SK-MEL-5 (cell line): ENCODE results near the gene DLGAP4. TPM values are rescaled to one million over a fixed set of nuclear protein-coding genes. Genes with fewer than 3 reads are reported as not detected.
"Not testable (repeated sequence)": the region's sequence is repeated elsewhere in the genome, so short reads cannot be mapped to it uniquely, and the experiment has no call there.

Experiments
- DNase-seq: peaks from one replicate; pipeline ENCODE4 v3.0.0-alpha.2; 2016; ENCODE audit warnings: low read depth, low spot score
- in situ Hi-C: cut with HindIII; loops from 2 replicates; pipeline ENCODE4 v1.10.0; 2016; ENCODE audit warnings: low sequenced_read_pairs, high pct_unique_total_duplicates, low pct_unique_long_range_greater_than_20kb
- total RNA-seq: library from RNA; depleted of rRNA; stranded (reverse); fragments of >200 nt; shearing (Covaris generic); gene quantifications from 2 replicates; pipeline ENCODE4 v1.2.3, GENCODE V29; 2014

The DLGAP4 gene
- total RNA-seq, 1 experiment from 2014 or later: 14.2 TPM

DNA sequence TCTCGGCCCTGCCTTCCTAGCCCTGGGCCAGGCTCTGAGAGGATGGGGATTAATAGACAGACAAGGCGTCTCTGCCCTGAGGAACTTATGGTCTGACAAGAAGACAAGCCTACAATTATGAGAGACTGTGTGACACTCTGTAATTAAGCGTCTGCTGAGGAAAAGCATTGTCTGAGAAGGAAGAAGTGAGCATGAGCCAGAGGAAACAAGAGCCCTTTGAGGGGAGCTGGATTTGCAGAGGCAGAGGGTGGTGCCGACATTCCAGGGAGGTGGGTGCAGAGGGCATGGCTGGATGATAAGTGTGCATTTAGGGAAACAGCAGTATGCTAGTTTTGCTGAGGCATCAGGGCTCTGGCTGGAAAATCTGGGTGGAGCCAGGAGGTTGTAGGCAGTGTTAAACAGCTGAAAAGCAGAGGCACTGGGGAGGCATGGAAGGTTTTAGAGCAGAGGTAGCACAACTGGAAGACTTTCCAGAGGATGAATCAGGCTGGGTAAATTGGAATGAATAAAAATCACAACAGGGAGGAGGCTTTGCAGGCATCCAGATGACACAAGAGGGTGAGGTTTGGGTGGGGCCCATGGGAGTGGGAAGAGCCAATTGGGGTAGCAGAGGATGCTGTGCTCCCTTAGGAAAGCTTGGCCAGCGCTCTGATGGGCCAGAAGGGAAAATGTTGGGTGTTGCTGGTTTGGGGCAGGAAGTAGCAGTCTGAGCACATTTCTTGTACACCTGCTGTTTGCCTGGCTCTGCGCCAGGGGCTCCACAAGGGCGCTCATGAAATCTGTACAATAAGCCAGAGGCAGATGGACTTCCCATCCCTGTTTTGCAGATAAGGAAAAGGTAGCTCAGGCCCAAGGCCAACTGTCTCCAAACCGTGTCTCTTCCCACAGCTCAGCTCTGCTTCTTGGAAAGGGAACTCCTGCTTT lies 161.2 kb downstream of the DLGAP4 start:
- in situ Hi-C loops: no loop called here
- DNase-seq: peak; percentile 98

DNA sequence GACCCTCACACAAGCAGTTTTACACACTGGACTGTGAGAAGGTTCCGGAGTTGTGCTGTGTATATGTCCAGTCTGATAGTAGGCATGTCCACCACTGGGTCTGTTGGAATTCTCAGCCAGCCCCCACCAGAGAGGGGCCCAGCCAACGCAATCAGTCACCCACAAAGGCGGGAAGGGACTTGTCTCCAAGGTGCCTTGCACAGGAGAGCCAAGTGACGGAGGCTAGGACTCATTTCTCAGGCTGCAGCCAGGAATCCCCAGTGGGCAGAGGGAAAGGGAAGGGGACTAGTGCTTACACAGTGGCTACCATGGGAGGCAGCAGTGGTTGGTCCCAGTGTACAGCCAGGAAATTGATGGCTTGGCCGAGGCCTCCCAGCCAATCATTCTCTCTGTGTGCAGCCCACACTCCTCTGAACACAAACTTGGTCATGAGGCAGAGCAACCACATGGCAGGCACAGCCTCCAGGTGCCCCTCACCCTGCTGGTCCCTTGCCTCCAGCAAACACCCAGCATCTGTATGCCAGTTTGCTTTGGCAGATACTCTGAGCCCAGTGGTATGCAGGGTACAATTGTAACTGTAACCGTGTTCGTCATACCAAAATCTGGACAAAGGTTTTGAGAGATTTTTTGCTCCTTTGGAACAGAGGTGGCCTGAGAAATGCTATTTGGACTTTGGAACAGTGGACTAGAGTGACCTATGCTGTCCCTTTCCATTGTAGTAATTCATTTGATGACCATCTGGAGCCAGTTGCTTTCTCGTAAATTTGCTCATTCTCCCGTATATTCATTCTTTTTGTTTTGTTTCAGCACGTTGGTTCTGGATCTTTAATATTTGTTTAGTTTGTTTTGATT lies 162.2 kb downstream of the DLGAP4 start:
- DNase-seq: peak; percentile 40
- in situ Hi-C loops: no loop called here

DNA sequence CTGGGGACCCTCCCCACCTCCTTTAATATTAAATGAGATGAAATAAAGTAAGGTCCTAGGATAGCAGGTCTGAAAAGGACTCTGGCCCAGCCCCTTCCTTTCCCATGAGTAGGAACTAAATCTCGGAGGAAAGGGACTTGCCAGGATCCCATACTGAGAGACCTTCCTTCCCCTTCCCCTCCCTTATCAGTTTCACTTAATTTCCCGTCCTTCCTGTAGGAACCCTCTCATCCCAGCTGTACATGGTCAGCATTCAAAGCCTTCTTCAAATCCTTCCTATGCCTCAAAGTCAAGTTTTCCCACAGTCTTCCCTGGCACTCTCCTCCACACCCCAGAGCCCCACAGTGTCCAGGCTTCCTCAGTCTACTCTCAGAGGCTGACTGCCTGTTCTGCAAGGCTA lies 163.8 kb downstream of the DLGAP4 start:
- in situ Hi-C loops: no loop called here
- no peak for DNase-seq

DNA sequence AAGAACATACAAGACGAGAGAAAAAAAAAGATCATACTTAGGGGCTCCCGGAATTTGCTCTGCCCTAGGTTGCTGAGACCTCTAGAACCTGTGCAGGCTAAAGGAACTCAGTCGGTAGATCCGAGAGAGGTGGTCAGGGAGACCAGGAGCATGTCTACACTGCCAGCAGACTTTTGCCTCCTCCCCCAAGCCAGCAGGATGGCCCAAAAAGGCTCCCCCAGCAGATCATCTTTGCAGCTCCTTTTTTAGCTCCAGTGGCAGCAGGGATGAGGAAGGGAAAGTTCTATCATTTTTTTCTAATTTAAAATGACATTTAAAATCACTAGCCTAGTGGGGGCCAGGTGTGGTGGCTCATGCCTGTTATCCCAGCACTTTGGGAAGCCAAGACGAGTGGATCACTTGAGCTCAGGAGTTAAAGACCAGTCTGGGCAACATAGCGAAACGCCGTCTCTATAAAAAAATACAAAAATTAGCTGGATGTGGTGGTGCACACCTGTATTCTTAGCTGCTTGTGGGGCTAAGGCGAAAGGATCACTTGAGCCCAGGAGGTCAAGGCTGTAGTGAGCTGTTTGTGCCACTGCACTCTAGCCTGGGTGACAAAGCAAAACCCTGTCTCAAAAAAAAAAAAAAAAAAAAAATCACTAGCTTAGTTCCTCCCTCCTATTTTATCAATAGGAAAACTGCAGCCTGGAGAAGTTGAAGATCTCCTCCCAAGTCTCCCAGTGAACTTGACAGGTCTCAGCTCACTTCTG lies 165.9 kb downstream of the DLGAP4 start:
- in situ Hi-C loops: no loop called here
- no peak for DNase-seq

DNA sequence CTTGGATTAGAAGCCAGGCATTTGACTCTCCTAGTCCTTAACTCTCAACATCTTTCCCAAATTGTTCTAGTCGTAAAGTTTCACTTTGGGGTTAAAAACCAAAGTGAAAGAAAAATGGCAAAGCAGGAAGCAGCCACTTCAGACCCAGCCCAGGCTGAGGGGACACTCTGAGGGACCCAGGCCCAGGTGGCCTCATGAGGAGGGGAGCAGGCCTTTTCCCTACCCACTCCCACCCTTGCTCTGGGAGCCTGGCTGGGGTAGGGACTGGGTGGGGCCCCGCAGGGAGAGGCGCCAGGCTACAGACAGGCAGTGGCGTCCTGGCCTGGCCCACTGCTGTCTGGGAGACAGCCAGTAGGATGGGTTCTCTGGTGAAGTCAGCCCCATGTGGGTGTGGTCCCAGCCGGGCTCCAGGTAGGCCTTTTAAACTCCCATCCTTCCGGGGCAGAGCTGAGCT lies 166.5 kb downstream of the DLGAP4 start:
- in situ Hi-C loops: no loop called here
- DNase-seq: peak; percentile 27

DNA sequence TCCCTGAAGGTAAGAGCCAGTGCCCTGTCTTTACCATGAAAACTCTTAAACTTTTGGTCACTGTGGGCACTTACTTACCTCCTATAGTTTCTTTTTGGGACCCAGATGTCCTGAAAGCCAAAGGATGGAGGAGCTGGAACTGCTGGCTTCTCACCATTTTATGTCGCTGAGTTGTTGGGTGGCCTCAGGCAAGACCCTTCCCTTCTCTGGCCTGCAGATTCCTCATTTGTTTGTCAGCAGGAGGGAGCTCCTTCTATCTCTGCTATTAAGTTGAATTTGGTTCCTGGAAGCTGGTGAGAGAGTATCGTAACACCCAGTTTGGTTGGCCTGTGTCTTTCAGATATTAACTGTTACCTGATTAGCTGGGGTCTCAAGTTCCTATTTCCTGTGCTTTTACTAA lies 167.0 kb downstream of the DLGAP4 start:
- DNase-seq: no peak
- in situ Hi-C loops: no loop called here

DNA sequence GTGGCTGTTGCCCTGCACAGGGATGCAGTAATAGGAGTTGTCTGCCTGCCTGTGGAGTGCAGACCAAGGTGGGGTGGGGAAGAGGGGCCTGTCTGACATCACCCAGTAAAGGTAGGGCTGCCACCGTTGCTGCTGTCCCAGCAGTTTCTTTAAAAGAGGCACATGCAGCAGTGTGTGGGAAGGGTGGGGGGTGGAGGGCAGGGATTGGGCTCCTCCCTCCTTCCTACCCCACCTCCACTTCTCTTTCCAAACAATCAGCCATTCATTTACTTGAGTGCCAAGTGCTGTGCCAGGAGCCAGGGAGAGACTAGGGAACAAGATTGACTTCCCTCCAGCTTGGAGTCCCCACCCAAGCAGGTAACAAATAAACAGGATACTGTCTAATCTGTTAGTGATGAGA lies 168.4 kb downstream of the DLGAP4 start:
- DNase-seq: peak; percentile 68
- in situ Hi-C loops: no loop called here

DNA sequence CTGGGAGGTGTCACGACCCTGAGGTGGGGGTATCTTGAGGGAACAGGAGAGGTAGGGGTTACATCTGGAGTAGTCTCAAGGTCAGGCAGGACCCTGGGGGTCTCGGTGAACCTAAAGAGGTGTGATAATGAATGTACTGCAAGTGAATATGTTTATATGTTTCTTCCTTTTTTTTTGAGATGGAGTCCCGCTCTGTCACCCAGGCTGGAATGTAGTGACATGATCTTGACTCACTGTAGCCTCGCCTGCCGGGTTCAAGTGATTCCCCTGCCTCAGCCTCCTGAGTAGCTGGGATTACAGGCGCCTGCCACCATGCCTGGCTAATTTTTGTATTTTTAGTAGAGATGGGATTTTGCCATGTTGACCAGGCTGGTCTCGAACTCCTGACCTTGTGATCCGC lies 168.9 kb downstream of the DLGAP4 start:
- DNase-seq, in situ Hi-C loops: not testable (repeated sequence)

DNA sequence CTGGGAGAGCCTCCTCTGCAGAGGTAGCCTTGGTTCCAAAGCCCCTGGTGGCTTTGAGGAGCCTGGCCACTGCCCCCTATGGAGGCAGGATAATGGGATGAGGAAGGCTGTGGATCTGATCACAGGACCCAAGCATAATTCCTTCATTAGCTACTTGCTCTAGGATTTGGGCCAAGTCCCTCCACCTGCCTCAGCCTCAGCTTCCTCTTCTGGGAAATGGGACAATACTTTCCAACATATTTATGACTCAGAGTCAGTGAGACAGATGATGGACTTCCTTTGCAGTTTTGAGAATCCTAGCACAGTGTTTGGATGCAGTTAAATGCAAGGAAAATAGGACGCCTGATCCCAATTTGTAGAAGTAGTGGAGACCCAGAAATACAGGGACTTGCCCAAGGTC lies 171.3 kb downstream of the DLGAP4 start:
- DNase-seq: no peak
- in situ Hi-C loops: no loop called here

DNA sequence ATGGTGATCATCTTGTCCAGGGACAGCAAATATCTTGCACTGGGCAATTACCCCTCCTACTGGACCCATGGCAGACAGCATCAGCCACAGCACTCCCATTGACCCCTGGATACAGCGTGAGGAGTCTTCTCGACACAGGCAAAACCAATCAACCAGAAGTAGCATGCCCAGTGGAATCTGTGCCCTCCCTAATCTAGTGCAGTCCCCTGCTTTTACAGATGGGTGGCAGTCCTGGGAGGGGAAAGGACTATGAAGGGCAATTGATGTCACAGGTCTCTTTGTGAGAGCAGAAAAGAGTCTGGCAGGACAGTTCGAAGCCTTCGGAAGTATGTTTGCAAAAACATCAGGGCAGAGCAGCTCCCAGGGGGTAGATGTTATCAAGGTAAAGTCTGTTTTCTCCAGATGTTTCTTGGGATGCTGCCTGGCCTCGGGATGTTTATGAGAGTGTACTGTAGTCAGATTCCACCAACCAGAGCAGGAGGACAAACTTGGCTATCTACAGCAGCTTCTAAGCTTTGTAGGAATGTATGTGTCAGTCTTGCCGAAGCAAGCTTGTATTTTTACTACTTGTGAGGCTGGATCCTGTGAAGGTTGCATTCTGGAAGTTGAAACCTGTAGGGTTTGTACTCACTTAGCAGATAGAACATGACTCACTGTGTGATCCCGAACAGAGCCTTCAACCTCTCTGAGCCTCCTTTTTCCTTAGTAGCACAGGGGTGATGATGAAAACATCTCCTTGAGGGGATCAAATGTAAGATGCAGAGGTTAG lies 172.2 kb downstream of the DLGAP4 start:
- peak; percentile 32 for DNase-seq
- in situ Hi-C loops: no loop called here

DNA sequence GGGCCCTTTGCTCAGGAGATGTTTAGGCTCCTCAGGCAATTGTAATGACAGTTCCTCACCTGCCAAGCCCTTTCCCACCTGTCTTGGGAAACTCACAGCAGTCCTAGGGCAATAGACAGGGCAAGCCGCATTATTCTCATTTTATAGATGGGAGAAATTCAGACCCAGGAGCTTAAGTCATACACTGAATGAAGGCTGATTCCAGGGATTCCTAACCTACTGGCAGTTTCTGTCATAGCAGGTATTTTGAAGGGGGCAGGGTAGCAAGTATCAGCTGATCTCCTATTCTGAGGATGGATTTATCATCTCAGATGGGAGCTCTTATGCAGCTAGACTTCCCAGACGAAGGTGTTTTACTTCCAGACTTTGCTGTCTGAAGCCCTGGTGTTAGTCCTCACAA lies 173.8 kb downstream of the DLGAP4 start:
- in situ Hi-C loops: no loop called here
- peak; percentile 35 for DNase-seq

DNA sequence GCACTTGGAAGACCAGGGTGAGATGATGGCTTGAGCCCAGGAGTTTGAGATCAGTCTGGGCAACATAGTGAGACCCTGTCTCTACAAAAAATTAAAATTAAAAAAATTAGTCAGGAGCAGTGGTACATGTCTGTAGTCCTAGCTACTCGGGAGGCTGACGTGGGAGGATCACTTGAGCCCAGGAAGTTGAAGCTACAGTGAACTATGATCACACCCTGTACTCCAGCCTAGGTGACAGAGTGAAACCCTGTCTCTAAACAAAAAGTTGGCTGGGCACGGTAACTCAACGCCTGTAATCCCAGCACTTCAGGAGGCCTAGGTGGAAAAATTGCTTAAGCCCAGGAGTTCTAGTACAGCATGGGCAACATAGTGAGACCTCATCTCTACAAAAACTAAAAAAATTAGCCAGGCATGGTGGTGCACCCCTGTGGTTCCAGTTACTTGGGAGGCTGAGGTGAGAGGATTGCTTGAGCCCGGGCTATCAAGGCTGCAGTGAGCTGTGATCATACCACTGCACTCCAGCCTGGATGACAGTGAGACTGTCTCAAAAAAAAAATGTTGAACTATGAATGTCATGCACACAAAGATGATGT lies 174.4 kb downstream of the DLGAP4 start:
- in situ Hi-C loops: no loop called here
- no peak for DNase-seq

DNA sequence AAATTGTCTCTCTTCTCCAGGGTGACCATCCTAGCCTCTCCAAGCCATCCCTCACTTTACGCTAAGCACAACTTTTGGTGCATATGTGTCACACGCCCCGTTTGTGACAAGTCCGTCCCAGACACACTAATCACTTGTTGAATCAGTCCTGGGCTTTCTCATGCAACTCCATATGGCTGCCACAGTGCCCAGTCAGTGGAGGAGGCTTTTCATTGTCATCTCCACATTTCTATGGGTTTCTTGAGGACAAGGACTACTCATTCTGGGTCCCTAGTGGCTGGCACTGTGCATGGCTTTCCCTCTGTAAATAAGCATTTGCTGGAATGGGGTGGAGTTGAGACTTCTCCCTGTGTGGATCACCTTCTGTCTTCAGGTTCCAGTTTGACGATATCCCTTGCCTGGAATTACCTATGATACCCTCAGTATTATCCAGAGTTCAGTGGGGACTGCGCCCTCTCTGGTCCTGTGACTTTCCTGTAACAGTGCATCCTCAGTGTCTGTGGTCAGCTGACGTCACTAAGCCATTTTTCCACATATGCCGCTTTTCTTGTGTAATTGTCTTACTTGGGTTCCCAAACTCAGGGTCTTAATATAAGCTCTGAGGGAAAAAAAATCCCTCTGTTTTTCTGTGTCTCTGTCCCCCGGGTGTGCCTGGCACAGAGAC lies 175.4 kb downstream of the DLGAP4 start:
- peak; percentile 97 for DNase-seq
- in situ Hi-C loops: no loop called here

DNA sequence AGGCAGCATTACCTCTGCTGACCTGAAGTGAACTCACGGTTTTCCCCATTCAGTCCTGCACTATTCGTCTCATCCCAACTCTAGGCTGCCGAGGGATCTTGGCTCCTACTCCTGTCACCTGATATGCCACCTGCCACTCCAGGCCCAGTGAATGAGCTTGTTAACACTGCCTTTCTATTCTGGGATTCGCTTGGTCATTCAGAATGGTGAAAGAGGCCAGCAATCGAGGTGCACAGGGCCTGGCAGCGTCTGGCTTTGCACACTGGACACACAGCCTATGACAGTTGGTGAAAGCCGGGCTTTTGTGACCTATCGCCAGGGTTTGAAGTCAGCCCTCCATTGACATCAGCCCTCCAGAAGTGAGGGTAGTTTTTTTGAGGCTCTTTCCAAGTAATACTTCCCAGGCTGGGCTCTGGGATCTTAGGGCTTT lies 175.9 kb downstream of the DLGAP4 start:
- in situ Hi-C loops: no loop called here
- peak; percentile 97 for DNase-seq

DNA sequence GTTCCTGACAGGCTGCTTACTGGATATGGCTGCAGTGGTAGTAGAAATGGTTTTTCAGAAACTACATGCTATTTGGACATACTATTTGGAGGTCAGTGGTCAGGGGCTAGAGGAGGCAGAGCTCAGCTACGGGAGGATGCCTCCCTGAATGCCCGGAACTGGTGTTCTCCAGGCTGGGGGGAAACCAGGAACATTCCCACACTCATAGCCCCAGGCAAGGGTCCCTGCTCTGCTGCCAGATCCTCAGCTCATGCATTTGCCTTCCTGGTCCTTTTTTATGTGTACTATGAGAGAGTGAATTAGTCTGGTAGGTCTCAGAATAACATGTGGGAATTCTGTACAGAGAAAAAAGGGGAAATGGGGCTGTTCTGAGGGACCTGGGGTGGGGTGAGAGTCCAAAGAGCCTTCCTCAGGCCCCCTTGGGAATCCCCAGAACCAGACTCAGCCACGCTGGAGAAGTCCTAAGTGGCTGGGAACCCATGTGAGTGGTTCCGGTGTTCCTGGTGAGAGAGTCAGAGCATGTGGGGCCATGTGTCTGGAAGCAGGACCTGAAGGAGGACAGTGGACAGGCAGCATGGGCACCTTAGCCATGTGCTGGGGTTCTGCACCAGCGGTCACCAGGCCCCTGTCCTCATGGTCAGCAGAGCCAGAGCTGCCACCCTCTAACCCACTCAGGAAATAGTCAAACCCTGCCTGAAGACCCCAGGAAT lies 177.2 kb downstream of the DLGAP4 start:
- no peak for DNase-seq
- in situ Hi-C loops: no loop called here
